NCI-H748 (cell line): ENCODE results near the gene PRR12.
"Not testable (repeated sequence)": the region's sequence is repeated elsewhere in the genome, so short reads cannot be mapped to it uniquely, and the experiment has no call there.

Experiments used
- DNase-seq: peaks from one replicate; lab custom pipeline; 2025; ENCODE audit not compliant: unreplicated experiment; lab: John Stamatoyannopoulos, UW

Gene PRR12

GRCh38 chr19:49616945-49617344, 26.0 kb downstream of the PRR12 start:
- no peak for DNase-seq

- DNase-seq = not testable (repeated sequence)
These were observed 26.9 kb downstream of the PRR12 start for GRCh38 chr19:49617860-49618259.

- no peak for DNase-seq
These were observed 34.3 kb downstream of the PRR12 start for GRCh38 chr19:49624967-49625910.

GRCh38 chr19:49626226-49626625, 35.2 kb downstream of the PRR12 start:
- no peak for DNase-seq

- DNase-seq = no peak
These were observed 38.7 kb downstream of the PRR12 start for GRCh38 chr19:49629659-49630058.

- DNase-seq = no peak
These were observed 40.1 kb downstream of the PRR12 start for GRCh38 chr19:49631014-49631588.

GRCh38 chr19:49631610-49632192, 40.7 kb downstream of the PRR12 start:
- DNase-seq = no peak

- DNase-seq = no peak
These were observed 41.6 kb downstream of the PRR12 start for GRCh38 chr19:49632576-49632975.

GRCh38 chr19:49633273-49633672, 42.3 kb downstream of the PRR12 start:
- DNase-seq = not testable (repeated sequence)

GRCh38 chr19:49635530-49636232, 44.7 kb downstream of the PRR12 start:
- no peak for DNase-seq

GRCh38 chr19:49636233-49636932, 45.4 kb downstream of the PRR12 start:
- DNase-seq = no peak

GRCh38 chr19:49637821-49638738, 47.1 kb downstream of the PRR12 start:
- DNase-seq = peak; percentile 20

GRCh38 chr19:49639401-49640112, 48.6 kb downstream of the PRR12 start:
- no peak for DNase-seq

GRCh38 chr19:49640113-49640898, 49.3 kb downstream of the PRR12 start, which contains the start of gene RRAS:
RRAS (minus strand) TSS chr19:49640143; CDS start chr19:49640098, 45 bp downstream.
- peak; percentile 100 for DNase-seq

- DNase-seq = peak; percentile 100
These were observed 50.9 kb downstream of the PRR12 start, which contains the start of gene SCAF1 for GRCh38 chr19:49641688-49642491. SCAF1 (plus strand) TSS chr19:49642209; CDS start chr19:49645027, 2,818 bp downstream.

- DNase-seq = no peak
These were observed 51.6 kb downstream of the PRR12 start for GRCh38 chr19:49642492-49643035.

GRCh38 chr19:49643466-49643865, 52.5 kb downstream of the PRR12 start:
- DNase-seq = no peak
